Upper lobe of right lung (tissue), 1 donor: ENCODE measurements around the gene CDK5RAP2. TPM values are rescaled to one million over a fixed set of nuclear protein-coding genes. Genes with fewer than 3 reads are reported as not detected.

Experiments
- ATAC-seq: fragments of 200-7000 bp; cut with Tn5 transposase; one replicate; pipeline ENCODE4 v1.9.1; 2020; ENCODE audit warnings: mild to moderate bottlenecking, moderate library complexity
- DNase-seq: peaks from one replicate; pipeline ENCODE4 v3.0.0-alpha.2; 2020
- H3K27ac ChIP-seq: fragments of 200-600 bp; one replicate; pipeline ENCODE4 v1.8.0; 2022
- H3K27me3 ChIP-seq: fragments of 200-600 bp; one replicate; pipeline ENCODE4 v1.8.0; 2022; ENCODE audit warnings: mild to moderate bottlenecking
- H3K36me3 ChIP-seq: fragments of 200-600 bp; one replicate; pipeline ENCODE4 v1.8.0; 2022
- H3K4me1 ChIP-seq: fragments of 200-600 bp; one replicate; pipeline ENCODE4 v1.8.0; 2022
- H3K4me3 ChIP-seq: fragments of 200-600 bp; one replicate; pipeline ENCODE4 v1.8.0; 2022; ENCODE audit warnings: mild to moderate bottlenecking
- H3K9me3 ChIP-seq: fragments of 200-600 bp; one replicate; pipeline ENCODE4 v1.8.0; 2022
- intact Hi-C: fragments of 100-400 bp; cut with DNase I; formaldehyde crosslinking; loops from one replicate; pipeline ENCODE4 v1.11.0; 2022
- total RNA-seq: library from RNA; stranded (reverse); fragmentation: NEBNext Ultra II Directional; extraction: Animal tissue kit (Norgen Biotek cat#: 25700); gene quantifications from one replicate; pipeline ENCODE4 v1.2.1, GENCODE V29; 2021
- TF ChIP-seq, protein P1 (sequence below): fragments of 200-600 bp; IDR thresholded peaks from one replicate; pipeline ENCODE4 v1.8.0; 2022; ENCODE audit warnings: antibody characterized with exemption
- donor health status: DM: no; HTN: yes; CAD: no; lungs with severe emphysema.

CDK5RAP2 gene
- total RNA-seq, 1 donor from 2014 or later: 54.2 TPM

DNA sequence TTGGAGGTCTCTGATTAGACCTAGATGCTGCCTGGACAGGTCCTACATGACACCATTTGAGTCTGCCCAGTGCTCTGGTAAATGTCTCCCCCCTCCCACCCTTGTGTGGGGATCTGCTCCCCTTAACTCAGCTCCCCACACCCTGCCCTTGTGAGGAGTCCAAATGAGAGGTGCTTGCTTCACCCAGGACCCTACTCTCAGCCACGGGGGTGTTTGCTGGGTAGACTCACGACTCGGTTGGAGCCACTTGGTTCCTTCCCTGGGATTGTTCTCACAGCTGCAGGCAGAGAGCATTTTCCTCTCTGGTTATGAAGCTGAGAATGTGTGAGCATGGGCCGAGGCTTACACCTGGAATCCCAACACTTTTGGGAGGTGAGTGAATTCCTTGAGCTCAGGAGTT lies 204.7 kb downstream of the CDK5RAP2 start:
- Histone ChIP-seq H3K27me3 (no peaks in the 10 kb centered on the region), H3K4me3 (no peak overlapping the region), H3K4me1 (no peaks in the 10 kb centered on the region), H3K27ac (no peak overlapping the region), H3K9me3 (no peaks in the 10 kb centered on the region), H3K36me3 (no peaks in the 10 kb centered on the region)
- intact Hi-C loops: no loop called here
- TF ChIP-seq, protein P1, sequence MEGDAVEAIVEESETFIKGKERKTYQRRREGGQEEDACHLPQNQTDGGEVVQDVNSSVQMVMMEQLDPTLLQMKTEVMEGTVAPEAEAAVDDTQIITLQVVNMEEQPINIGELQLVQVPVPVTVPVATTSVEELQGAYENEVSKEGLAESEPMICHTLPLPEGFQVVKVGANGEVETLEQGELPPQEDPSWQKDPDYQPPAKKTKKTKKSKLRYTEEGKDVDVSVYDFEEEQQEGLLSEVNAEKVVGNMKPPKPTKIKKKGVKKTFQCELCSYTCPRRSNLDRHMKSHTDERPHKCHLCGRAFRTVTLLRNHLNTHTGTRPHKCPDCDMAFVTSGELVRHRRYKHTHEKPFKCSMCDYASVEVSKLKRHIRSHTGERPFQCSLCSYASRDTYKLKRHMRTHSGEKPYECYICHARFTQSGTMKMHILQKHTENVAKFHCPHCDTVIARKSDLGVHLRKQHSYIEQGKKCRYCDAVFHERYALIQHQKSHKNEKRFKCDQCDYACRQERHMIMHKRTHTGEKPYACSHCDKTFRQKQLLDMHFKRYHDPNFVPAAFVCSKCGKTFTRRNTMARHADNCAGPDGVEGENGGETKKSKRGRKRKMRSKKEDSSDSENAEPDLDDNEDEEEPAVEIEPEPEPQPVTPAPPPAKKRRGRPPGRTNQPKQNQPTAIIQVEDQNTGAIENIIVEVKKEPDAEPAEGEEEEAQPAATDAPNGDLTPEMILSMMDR: no peak
- no peak for DNase-seq
- ATAC-seq: no peak

DNA sequence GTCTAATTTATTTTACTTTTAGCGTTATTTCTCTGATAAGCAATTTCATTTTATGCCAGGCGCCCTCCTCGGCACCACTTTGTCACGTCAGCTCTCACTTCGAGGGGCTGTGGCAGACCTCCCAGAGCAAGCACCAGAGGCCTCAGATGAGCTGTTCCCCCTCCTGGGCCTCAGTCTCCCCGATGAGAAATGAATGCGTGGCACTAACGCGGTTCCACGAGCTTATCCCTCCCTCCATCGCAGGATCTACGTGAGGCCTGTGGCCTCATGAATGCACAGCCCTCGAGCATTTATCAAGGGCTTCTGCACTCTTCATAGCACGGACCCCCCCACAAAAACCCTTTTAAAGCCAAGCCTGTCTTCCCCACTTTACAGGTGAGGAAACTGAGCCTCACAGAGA lies 205.2 kb downstream of the CDK5RAP2 start:
- Histone ChIP-seq H3K27me3 (no peaks in the 10 kb centered on the region), H3K9me3 (no peaks in the 10 kb centered on the region), H3K27ac (no peak overlapping the region), H3K36me3 (no peaks in the 10 kb centered on the region), H3K4me3 (no peak overlapping the region), H3K4me1 (no peaks in the 10 kb centered on the region)
- ATAC-seq (no peak), DNase-seq (no peak)
- TF ChIP-seq, protein P1: no peak
- intact Hi-C loops: no loop called here

DNA sequence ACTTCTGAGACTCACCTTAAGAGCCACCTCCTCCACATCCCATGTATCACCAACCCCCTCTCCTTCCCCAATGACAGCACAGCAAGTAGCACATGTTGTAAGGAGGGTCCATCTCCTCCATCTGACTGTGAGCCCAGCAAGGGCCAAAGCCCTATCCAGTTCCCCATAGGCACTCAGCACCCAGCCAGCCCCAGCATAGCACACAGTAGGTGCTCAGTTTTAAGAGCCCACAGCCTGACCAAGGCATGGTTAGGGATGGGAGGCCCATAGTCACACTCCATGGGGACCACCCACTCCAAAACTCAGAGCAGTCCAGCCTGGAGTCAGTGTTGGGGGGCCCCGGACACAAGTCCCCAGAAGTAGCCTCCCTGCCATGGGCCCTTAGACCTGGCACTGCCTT lies 205.7 kb downstream of the CDK5RAP2 start:
- Histone ChIP-seq H3K9me3 (no peaks in the 10 kb centered on the region), H3K36me3 (no peaks in the 10 kb centered on the region), H3K4me1 (no peaks in the 10 kb centered on the region), H3K4me3 (no peak overlapping the region), H3K27me3 (no peaks in the 10 kb centered on the region), H3K27ac (no peak overlapping the region)
- TF ChIP-seq, protein P1: no peak
- DNase-seq (no peak), ATAC-seq (peak; percentile 12)
- intact Hi-C loops: no loop called here

DNA sequence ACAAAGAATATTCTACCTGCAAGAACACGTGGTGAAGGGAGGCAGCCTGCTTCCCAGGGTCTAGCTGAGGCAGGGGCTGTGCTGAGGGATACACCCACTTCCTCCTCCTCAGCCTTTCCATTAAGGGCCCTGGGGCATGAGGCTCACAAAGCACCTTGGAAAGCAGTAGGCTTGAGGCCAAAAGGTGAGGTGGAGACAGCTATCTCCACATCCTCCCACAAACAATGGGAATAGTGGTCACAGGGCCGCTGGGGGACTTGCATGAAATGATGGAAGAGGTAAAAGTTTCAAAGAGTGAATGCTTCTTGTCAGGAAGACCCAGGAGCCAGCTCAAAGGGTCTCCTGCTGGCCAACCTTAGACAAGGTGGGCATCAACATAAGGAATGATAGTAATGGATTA lies 207.9 kb downstream of the CDK5RAP2 start:
- DNase-seq (no peak), ATAC-seq (no peak)
- Histone ChIP-seq H3K27ac (no peak overlapping the region), H3K27me3 (no peaks in the 10 kb centered on the region), H3K36me3 (no peaks in the 10 kb centered on the region), H3K4me3 (no peak overlapping the region), H3K4me1 (no peaks in the 10 kb centered on the region), H3K9me3 (no peaks in the 10 kb centered on the region)
- TF ChIP-seq, protein P1: no peak
- intact Hi-C loops: no loop called here

DNA sequence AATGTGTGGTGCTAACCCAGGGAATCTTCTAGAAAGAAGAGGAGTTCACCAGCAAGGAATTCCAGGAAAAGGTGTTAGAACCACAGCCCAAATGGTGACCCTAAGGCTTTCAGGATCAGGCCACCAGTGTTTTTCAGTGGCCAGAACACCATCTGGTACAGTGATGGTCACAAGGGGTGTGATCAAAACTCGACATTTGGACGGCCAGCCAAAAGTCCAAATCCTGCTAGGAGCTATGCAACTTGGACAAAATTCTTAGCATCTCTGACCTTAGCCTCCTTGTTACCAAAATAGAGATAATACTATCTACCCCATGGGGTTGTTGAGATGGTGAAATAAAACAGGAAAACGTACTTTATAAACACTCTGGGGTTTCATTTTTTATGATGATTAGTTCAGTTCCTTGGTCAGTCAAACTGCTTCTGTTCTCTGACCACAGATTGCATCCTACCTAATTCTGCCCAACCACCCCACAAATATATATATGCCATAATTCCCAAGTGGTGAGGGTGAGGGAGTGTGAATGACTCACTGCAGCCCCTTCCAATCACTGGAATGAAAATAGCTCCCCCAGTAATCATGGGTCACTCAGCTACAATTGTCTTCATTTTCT lies 210.3 kb downstream of the CDK5RAP2 start:
- intact Hi-C loops: no loop called here
- no peaks in the 10 kb centered on the region for H3K4me1 ChIP-seq
- DNase-seq (no peak), ATAC-seq (no peak)
- no peak overlapping the region for H3K4me3 ChIP-seq
- H3K27me3 ChIP-seq: no peaks in the 10 kb centered on the region
- TF ChIP-seq, protein P1: no peak
- no peak overlapping the region for H3K27ac ChIP-seq
- H3K36me3 ChIP-seq: no peaks in the 10 kb centered on the region
- H3K9me3 ChIP-seq: no peaks in the 10 kb centered on the region

DNA sequence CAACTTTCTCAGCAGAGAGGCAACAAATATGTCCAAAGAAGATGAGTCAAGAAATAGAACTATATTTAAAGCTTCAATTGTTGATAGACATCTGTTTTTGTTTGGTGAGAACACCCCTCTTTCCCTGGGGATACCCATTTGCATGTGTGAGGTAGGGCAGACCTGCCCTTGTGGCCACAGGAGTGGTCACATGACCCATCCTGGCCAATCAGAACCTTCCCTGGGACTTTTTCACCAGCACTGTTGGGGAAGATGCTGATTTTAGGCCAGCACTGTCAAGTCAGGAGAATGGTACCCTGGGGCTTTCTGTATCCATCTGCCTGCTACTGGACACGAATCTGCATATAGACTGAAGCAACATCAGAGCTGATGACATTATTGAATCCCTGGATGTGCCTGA lies 211.2 kb downstream of the CDK5RAP2 start:
- DNase-seq: no peak

More for the DNA sequence above, 211.2 kb downstream of the CDK5RAP2 start:
- H3K27ac ChIP-seq: no peak overlapping the region
- no peak overlapping the region for H3K4me3 ChIP-seq
- ATAC-seq: no peak
- no peaks in the 10 kb centered on the region for H3K9me3 ChIP-seq
- H3K36me3 ChIP-seq: no peaks in the 10 kb centered on the region
- TF ChIP-seq, protein P1: no peak
- intact Hi-C loops: no loop called here
- H3K4me1 ChIP-seq: no peaks in the 10 kb centered on the region
- H3K27me3 ChIP-seq: no peaks in the 10 kb centered on the region
